GM19438 (cell line): ENCODE data around the gene SLIT3.
"Not testable (repeated sequence)": the region's sequence is repeated elsewhere in the genome, so short reads cannot be mapped to it uniquely, and the experiment has no call there.

ENCODE experiments used
- ATAC-seq: cut with Tn5 transposase; IDR thresholded peaks from one replicate; pipeline ENCODE4 v1.9.1; 2021; ENCODE audit warnings: low read depth; ENCODE audit not compliant: unreplicated experiment

SLIT3 gene

GRCh38 chr5:168646335-168646734 lies 654.6 kb downstream of the SLIT3 start:
- ATAC-seq, result no peak

- no peak for ATAC-seq
Observed at GRCh38 chr5:168645195-168645594, 655.7 kb downstream of the SLIT3 start.

- ATAC-seq, result no peak
Observed at GRCh38 chr5:168642019-168642418, 658.9 kb downstream of the SLIT3 start.

- ATAC-seq, result not testable (repeated sequence)
Observed at GRCh38 chr5:168638846-168639245, 662.1 kb downstream of the SLIT3 start.

- ATAC-seq, result no peak
Observed at GRCh38 chr5:168637793-168638192, 663.1 kb downstream of the SLIT3 start.

GRCh38 chr5:168637281-168637680 lies 663.7 kb downstream of the SLIT3 start:
- no peak for ATAC-seq

- not testable (repeated sequence) for ATAC-seq
Observed at GRCh38 chr5:168630958-168631357, 670.0 kb downstream of the SLIT3 start.

GRCh38 chr5:168624850-168625364 lies 676.0 kb downstream of the SLIT3 start:
- no peak for ATAC-seq

- ATAC-seq, result no peak
Observed at GRCh38 chr5:168620807-168621206, 680.1 kb downstream of the SLIT3 start.

- ATAC-seq, result no peak
Observed at GRCh38 chr5:168614661-168615060, 686.3 kb downstream of the SLIT3 start.

GRCh38 chr5:168613996-168614395 lies 686.9 kb downstream of the SLIT3 start:
- no peak for ATAC-seq

- no peak for ATAC-seq
Observed at GRCh38 chr5:168613396-168613795, 687.5 kb downstream of the SLIT3 start.

GRCh38 chr5:168612996-168613395 lies 687.9 kb downstream of the SLIT3 start:
- ATAC-seq, result no peak

- no peak for ATAC-seq
Observed at GRCh38 chr5:168612123-168612522, 688.8 kb downstream of the SLIT3 start.
